ENCODE results near the gene ELMO1.

ELMO1 gene

GRCh38 chr7:37111459-37111858 lies 337.2 kb downstream of the ELMO1 start:
- Histone ChIP-seq H3K36me3 (ENCODE audit: insufficient read depth, low read length) (no peaks in the 10 kb centered on the region), H3K4me3 (ENCODE audit: low read depth, low read length) (no peak overlapping the region), H3K27ac (ENCODE audit: low read depth, low read length) (no peak overlapping the region), H3K79me2 (ENCODE audit: control insufficient read depth, insufficient read depth, low read length, unreplicated experiment) (no peaks in the 10 kb centered on the region), H2AFZ (ENCODE audit: low read length, unreplicated experiment) (no peak overlapping the region), H3K27me3 (ENCODE audit: insufficient read depth, low read length) (no peaks in the 10 kb centered on the region), H3K4me1 (ENCODE audit: control insufficient read depth, insufficient read depth, low read length, unreplicated experiment) (no peaks in the 10 kb centered on the region)

DNA sequence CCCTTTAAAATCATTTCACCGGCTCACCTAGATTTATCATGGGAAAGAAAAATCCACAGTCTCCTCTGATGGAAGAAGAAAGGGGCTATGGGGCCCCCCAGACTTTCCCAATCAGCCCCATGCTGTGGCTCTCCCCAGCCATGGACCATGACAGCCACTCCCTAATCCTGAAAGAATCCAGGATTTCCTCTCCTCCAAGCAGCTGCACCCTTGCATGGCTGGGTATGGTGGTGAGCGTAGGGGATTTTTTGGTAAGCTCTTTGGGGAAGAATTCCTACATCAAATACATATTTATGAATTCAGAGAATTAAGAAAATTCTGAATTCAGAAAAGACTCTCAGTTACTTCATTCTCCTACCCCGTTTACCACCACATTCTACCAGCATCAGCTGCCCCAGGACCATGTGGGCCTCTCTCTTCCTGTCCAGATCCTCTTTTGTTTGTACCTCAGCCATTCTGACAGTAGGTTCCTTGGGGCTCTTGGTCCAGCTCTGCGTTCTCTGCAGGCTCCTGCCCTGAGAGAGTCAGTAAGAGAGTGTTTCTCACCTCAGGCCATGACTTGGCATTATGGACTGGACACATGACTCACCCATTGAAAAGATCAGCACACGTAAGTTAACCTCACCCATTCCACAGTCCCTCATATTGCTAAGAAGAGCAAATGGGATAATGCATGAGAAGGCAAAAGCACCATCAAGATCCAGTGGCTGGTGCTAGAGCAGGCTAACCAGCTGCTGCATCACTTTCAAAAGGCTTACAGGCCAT lies 337.8 kb downstream of the ELMO1 start:
- Histone ChIP-seq H3K79me2 (ENCODE audit: control insufficient read depth, insufficient read depth, low read length, unreplicated experiment) (no peaks in the 10 kb centered on the region), H3K4me1 (ENCODE audit: control insufficient read depth, insufficient read depth, low read length, unreplicated experiment) (no peaks in the 10 kb centered on the region), H3K27ac (ENCODE audit: low read depth, low read length) (no peak overlapping the region), H3K36me3 (ENCODE audit: insufficient read depth, low read length) (no peaks in the 10 kb centered on the region), H3K4me3 (ENCODE audit: low read depth, low read length) (no peak overlapping the region), H2AFZ (ENCODE audit: low read length, unreplicated experiment) (no peak overlapping the region), H3K27me3 (ENCODE audit: insufficient read depth, low read length) (no peaks in the 10 kb centered on the region)

- Histone ChIP-seq H3K79me2 (ENCODE audit: control insufficient read depth, insufficient read depth, low read length, unreplicated experiment) (no peaks in the 10 kb centered on the region), H3K27ac (ENCODE audit: low read depth, low read length) (no peak overlapping the region), H3K36me3 (ENCODE audit: insufficient read depth, low read length) (no peaks in the 10 kb centered on the region)
Observed at GRCh38 chr7:37109843-37110242, 338.8 kb downstream of the ELMO1 start.

DNA sequence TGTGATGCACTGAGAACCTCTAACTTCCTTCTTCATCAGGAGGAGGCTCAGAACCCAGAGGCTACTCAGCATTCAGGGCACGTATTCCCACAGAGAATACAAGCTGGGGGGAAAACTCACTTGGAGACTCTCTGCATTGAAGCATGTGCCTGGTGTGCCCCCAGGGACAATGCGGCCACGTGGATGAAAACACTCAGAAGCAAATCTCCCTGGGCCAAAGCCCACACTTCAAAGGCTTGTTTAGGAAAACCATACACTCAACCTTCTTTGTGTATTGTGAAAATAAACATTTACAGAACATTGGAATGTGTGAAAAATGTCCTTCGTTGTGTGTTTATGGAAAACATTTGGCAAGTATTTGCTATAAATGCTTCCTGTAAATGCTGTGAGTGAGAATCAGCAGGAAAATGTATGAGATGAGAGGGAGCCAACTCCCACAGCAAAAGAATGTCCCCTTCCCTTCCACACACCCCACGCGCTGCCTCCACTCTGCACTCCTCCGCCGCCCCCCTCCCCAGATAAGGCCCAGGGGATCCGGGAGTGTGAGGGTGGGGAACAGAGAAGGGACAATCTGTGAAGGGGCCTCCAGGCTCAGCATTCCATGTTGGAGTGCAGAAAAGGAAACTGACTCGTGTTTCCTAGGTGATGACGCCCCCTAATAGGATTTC lies 339.5 kb downstream of the ELMO1 start:
- Histone ChIP-seq H3K27me3 (ENCODE audit: insufficient read depth, low read length) (no peaks in the 10 kb centered on the region), H3K4me1 (ENCODE audit: control insufficient read depth, insufficient read depth, low read length, unreplicated experiment) (no peaks in the 10 kb centered on the region), H2AFZ (ENCODE audit: low read length, unreplicated experiment) (no peak overlapping the region), H3K79me2 (ENCODE audit: control insufficient read depth, insufficient read depth, low read length, unreplicated experiment) (no peaks in the 10 kb centered on the region), H3K36me3 (ENCODE audit: insufficient read depth, low read length) (no peaks in the 10 kb centered on the region), H3K4me3 (ENCODE audit: low read depth, low read length) (no peak overlapping the region), H3K27ac (ENCODE audit: low read depth, low read length) (no peak overlapping the region)

More at GRCh38 chr7:37109843-37110242, 338.8 kb downstream of the ELMO1 start:
- Histone ChIP-seq H3K27me3 (ENCODE audit: insufficient read depth, low read length) (no peaks in the 10 kb centered on the region), H3K4me3 (ENCODE audit: low read depth, low read length) (no peak overlapping the region), H3K4me1 (ENCODE audit: control insufficient read depth, insufficient read depth, low read length, unreplicated experiment) (no peaks in the 10 kb centered on the region), H2AFZ (ENCODE audit: low read length, unreplicated experiment) (no peak overlapping the region)

- Histone ChIP-seq H3K27me3 (ENCODE audit: insufficient read depth, low read length) (no peaks in the 10 kb centered on the region), H3K4me3 (ENCODE audit: low read depth, low read length) (no peak overlapping the region), H2AFZ (ENCODE audit: low read length, unreplicated experiment) (no peak overlapping the region), H3K79me2 (ENCODE audit: control insufficient read depth, insufficient read depth, low read length, unreplicated experiment) (no peaks in the 10 kb centered on the region), H3K27ac (ENCODE audit: low read depth, low read length) (no peak overlapping the region), H3K4me1 (ENCODE audit: control insufficient read depth, insufficient read depth, low read length, unreplicated experiment) (no peaks in the 10 kb centered on the region), H3K36me3 (ENCODE audit: insufficient read depth, low read length) (no peaks in the 10 kb centered on the region)
Observed at GRCh38 chr7:37108615-37109014, 340.0 kb downstream of the ELMO1 start.

DNA sequence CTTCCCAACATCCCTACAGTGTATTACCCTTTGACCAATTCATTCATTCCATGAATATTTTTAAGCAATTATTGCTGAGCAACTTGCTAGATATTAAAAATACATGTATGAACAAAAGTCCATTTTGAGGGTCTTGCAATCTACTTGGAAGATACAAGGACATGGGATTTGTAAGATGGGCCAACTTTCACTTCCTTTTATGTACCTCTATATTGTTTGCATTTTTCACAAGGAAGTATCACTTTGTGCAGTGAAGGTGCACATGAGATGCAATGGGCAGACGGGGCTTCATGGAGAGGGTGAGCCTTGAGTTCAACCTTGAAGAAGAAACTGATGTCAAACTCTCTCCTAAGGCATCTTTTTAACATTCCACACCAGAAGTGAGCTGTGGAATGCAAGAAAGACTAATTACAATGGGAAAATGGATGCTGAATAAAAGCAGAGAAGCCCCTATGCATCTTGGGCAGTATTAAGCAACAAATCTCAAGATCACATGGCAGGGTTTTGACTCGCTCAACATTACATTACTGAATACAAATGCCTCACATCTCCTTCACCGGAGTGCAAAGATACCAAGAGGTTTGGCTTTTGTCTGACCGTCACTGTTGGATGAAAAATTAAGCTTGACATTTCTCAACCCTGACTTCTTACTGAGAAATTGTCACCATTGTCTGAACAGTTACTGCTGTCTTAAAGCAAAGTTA lies 341.5 kb downstream of the ELMO1 start:
- Histone ChIP-seq H3K27me3 (ENCODE audit: insufficient read depth, low read length) (no peaks in the 10 kb centered on the region), H3K79me2 (ENCODE audit: control insufficient read depth, insufficient read depth, low read length, unreplicated experiment) (no peaks in the 10 kb centered on the region), H3K4me3 (ENCODE audit: low read depth, low read length) (no peak overlapping the region), H2AFZ (ENCODE audit: low read length, unreplicated experiment) (no peak overlapping the region), H3K36me3 (ENCODE audit: insufficient read depth, low read length) (no peaks in the 10 kb centered on the region), H3K4me1 (ENCODE audit: control insufficient read depth, insufficient read depth, low read length, unreplicated experiment) (no peaks in the 10 kb centered on the region), H3K27ac (ENCODE audit: low read depth, low read length) (no peak overlapping the region)

DNA sequence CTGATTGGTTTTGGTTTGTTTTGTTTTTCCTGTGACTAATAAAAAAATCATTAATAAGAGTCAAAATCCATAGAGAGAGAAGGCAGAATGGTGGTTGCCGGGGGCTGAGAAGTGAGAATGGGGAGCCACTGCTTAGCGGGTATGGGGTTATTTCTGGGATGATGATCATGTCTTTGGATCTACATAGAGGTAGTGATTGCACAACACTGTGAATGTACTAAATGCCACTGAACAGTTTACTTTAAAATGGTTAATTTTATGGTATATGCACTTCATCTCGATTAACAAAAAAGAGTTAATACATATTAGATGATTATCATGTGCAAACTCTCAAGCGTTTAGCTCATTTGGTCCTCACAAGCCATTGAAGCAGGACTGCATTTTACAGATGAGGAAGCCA lies 342.9 kb downstream of the ELMO1 start:
- no peaks in the 10 kb centered on the region for H3K27me3 ChIP-seq (ENCODE audit: insufficient read depth, low read length)
- no peak overlapping the region for H3K27ac ChIP-seq (ENCODE audit: low read depth, low read length)
- no peaks in the 10 kb centered on the region for H3K79me2 ChIP-seq (ENCODE audit: control insufficient read depth, insufficient read depth, low read length, unreplicated experiment)
- H3K4me3 ChIP-seq (ENCODE audit: low read depth, low read length), result no peak overlapping the region
- H2AFZ ChIP-seq (ENCODE audit: low read length, unreplicated experiment), result no peak overlapping the region
- H3K4me1 ChIP-seq (ENCODE audit: control insufficient read depth, insufficient read depth, low read length, unreplicated experiment), result no peaks in the 10 kb centered on the region
- no peaks in the 10 kb centered on the region for H3K36me3 ChIP-seq (ENCODE audit: insufficient read depth, low read length)

DNA sequence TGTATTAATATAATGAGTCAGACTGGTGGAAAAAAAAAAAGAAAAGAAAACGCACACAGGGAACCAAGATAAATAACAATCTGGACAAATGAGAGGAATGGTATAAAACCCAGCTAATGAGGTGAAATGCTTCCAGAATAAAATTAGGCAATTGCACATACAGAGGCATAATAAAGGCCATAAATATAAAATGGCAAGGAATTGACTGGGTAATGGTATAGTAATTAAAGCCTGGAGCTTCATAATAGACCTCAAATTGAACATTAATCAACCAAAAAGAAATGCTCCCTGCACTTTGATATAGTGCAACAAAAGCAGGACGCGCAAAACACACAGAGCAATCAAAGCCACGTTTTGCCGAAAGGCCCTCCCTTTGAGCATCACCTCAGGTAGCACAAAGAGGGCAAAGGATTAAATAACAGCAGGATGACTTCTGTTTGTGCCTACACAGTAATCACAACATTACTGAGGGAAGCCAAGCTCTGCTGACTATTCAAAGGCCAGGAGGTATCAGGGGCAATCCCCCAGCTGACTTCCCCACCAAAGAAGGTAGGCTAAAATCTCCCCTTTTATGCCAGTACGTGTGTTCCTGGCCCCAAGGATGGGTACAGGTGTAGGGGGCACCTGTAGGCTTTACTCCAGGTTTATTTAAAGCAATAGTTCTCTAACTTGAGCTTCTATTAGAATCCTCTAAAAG lies 343.7 kb downstream of the ELMO1 start:
- no peak overlapping the region for H3K27ac ChIP-seq (ENCODE audit: low read depth, low read length)
- H3K27me3 ChIP-seq (ENCODE audit: insufficient read depth, low read length), result no peaks in the 10 kb centered on the region
- H3K4me3 ChIP-seq (ENCODE audit: low read depth, low read length), result no peak overlapping the region
- H3K4me1 ChIP-seq (ENCODE audit: control insufficient read depth, insufficient read depth, low read length, unreplicated experiment), result no peaks in the 10 kb centered on the region
- no peak overlapping the region for H2AFZ ChIP-seq (ENCODE audit: low read length, unreplicated experiment)
- no peaks in the 10 kb centered on the region for H3K79me2 ChIP-seq (ENCODE audit: control insufficient read depth, insufficient read depth, low read length, unreplicated experiment)
- no peaks in the 10 kb centered on the region for H3K36me3 ChIP-seq (ENCODE audit: insufficient read depth, low read length)

- Histone ChIP-seq H3K27me3 (ENCODE audit: insufficient read depth, low read length) (no peaks in the 10 kb centered on the region), H3K79me2 (ENCODE audit: control insufficient read depth, insufficient read depth, low read length, unreplicated experiment) (no peaks in the 10 kb centered on the region), H3K27ac (ENCODE audit: low read depth, low read length) (no peak overlapping the region), H2AFZ (ENCODE audit: low read length, unreplicated experiment) (no peak overlapping the region), H3K4me3 (ENCODE audit: low read depth, low read length) (no peak overlapping the region), H3K4me1 (ENCODE audit: control insufficient read depth, insufficient read depth, low read length, unreplicated experiment) (no peaks in the 10 kb centered on the region), H3K36me3 (ENCODE audit: insufficient read depth, low read length) (no peaks in the 10 kb centered on the region)
Observed at GRCh38 chr7:37102518-37103137, 346.0 kb downstream of the ELMO1 start.

DNA sequence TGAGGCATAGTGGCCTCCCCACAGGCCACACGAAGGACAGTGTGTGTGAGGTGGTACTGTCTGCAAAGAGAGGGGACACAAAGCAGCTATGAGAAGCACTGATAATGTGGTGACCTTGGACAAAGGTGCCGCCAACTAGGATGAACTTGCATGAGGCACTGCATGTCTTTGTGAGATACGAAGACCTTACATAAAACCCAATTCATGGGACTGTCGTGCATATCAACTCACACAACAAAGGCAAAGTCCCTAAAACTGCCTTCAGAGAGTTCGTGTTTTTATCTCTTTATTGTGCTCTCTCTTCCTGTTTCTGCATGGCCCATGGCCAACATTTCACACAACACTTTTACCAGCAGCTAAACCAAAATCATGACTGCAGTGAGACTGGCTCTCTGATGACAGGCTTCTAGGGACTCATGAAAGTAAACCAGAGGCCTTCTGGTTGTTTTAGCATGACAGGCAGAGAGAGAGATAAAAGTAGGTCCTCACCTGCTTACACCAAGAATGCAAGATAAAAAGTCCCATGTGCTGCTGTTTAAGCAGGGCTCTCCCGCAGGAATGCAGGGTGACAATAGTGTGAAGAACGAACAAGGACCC lies 347.8 kb downstream of the ELMO1 start:
- Histone ChIP-seq H3K4me3 (ENCODE audit: low read depth, low read length) (no peak overlapping the region), H3K27ac (ENCODE audit: low read depth, low read length) (no peak overlapping the region), H2AFZ (ENCODE audit: low read length, unreplicated experiment) (no peak overlapping the region), H3K27me3 (ENCODE audit: insufficient read depth, low read length) (no peaks in the 10 kb centered on the region), H3K36me3 (ENCODE audit: insufficient read depth, low read length) (no peaks in the 10 kb centered on the region), H3K79me2 (ENCODE audit: control insufficient read depth, insufficient read depth, low read length, unreplicated experiment) (no peaks in the 10 kb centered on the region), H3K4me1 (ENCODE audit: control insufficient read depth, insufficient read depth, low read length, unreplicated experiment) (no peaks in the 10 kb centered on the region)
